BLaER1 (cell line): Measurements from ENCODE around the gene OCA2.
A peak's percentile ranks its signal among the peaks of the same experiment; 100 is the strongest.

Experiments
- H3K27ac ChIP-seq: shearing (Covaris generic); formaldehyde crosslinking; 2 replicates; pipeline ENCODE4 v1.8.1; 2022
- H3K27me3 ChIP-seq: shearing (Covaris generic); formaldehyde crosslinking; 2 replicates; pipeline ENCODE4 v1.8.1; 2022
- H3K36me3 ChIP-seq: shearing (Covaris generic); formaldehyde crosslinking; 2 replicates; pipeline ENCODE4 v1.8.1; 2022
- H3K4me1 ChIP-seq: shearing (Covaris generic); formaldehyde crosslinking; 2 replicates; pipeline ENCODE4 v1.8.1; 2022
- H3K4me2 ChIP-seq: shearing (Covaris generic); formaldehyde crosslinking; 2 replicates; pipeline ENCODE4 v1.8.1; 2022
- H3K4me3 ChIP-seq: shearing (Covaris generic); formaldehyde crosslinking; 2 replicates; pipeline ENCODE4 v1.8.1; 2022
- H3K9ac ChIP-seq: shearing (Covaris generic); formaldehyde crosslinking; 2 replicates; pipeline ENCODE4 v1.8.1; 2022
- H3K9me3 ChIP-seq: shearing (Covaris generic); formaldehyde crosslinking; 2 replicates; pipeline ENCODE4 v1.8.1; 2022
- H4K20me1 ChIP-seq: shearing (Covaris generic); formaldehyde crosslinking; 2 replicates; pipeline ENCODE4 v1.8.1; 2022
- Cebpa-rat ChIP-seq: shearing (Covaris generic); IDR thresholded peaks from 2 replicates; pipeline ENCODE4 v1.8.1; 2022

OCA2 gene

DNA sequence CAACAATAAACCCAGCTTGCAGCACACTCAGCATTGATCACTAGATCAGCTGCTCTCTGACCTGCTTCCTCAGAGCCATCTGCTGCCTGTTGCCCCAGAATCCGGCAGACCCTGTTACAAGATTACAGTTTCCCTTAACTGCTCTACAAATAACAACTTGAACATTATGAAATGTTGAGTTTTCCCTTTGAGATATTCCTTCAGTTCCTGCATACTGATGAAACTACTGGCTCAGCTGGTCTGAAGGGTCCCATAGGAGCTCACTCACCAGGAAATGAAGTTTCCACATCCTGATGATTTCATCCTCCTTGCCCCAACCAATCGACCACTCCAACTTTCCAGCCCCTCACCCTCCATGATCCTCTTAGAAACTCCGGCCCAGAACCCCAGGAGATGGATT is 281.9 kb downstream of the OCA2 start:
- H3K27ac ChIP-seq, result peak overlapping the region; percentile 45; the same call in 1 of the 2 replicates
- H3K4me1 ChIP-seq, result peaks cover 10% of the 10 kb centered on the region
- no peak overlapping the region for H3K9ac ChIP-seq
- H3K4me2 ChIP-seq, result no peak overlapping the region
- H4K20me1 ChIP-seq, result no peaks in the 10 kb centered on the region
- TF ChIP-seq Cebpa-rat, result no peak
- no peak overlapping the region for H3K4me3 ChIP-seq
- H3K27me3 ChIP-seq, result no peaks in the 10 kb centered on the region
- no peaks in the 10 kb centered on the region for H3K36me3 ChIP-seq
- H3K9me3 ChIP-seq, result peaks cover 10% of the 10 kb centered on the region

DNA sequence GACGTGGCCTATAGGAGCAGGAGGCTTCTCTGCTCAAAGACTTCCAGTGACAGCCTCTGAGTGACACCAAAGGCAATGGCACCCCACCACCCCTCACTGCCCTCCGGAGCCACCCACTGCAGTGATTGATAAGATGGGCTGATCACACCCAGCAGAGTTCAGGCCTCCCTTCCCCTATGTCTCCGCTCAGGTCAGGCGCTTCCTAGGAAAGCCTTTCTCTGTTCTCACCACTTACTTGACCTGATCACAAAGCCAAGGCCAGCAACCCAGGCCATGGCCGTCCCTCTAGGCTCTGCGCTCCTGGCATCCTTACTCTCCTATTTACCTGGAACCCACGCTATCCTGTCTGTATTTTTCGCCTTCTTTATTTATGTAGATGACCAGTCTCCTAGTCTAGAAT is 282.3 kb downstream of the OCA2 start:
- peaks cover 10% of the 10 kb centered on the region for H3K9me3 ChIP-seq
- H4K20me1 ChIP-seq, result no peaks in the 10 kb centered on the region
- peak overlapping the region; percentile 45 for H3K27ac ChIP-seq
- no peak for TF ChIP-seq Cebpa-rat
- H3K36me3 ChIP-seq, result no peaks in the 10 kb centered on the region
- H3K4me1 ChIP-seq, result peaks cover 10% of the 10 kb centered on the region
- no peaks in the 10 kb centered on the region for H3K27me3 ChIP-seq
- H3K9ac ChIP-seq, result no peak overlapping the region
- no peak overlapping the region for H3K4me2 ChIP-seq
- no peak overlapping the region for H3K4me3 ChIP-seq

DNA sequence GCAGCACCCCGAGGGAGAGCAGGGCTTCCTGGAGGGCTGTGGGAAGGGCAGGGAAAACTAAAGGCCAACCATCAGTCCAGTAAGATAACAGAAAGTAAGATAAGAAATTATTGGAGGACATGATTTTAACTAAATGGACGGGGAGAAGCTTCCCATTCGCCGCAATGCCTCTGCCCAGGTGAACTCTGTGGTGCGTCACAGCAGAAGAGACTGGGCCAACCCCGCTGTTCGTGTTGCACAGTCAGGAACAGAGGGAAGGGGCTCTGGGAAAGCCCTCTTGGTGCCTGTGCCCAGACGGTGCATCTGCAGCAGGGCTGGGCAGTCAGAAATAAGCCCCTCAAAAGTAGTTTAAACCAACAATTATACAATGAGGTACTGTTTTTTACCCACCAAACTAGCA is 284.1 kb downstream of the OCA2 start:
- no peaks in the 10 kb centered on the region for H4K20me1 ChIP-seq
- no peaks in the 10 kb centered on the region for H3K27me3 ChIP-seq
- H3K9ac ChIP-seq, result no peak overlapping the region
- H3K27ac ChIP-seq, result no peak overlapping the region
- peaks cover 10% of the 10 kb centered on the region for H3K9me3 ChIP-seq
- no peaks in the 10 kb centered on the region for H3K36me3 ChIP-seq
- peaks cover 10% of the 10 kb centered on the region for H3K4me1 ChIP-seq
- H3K4me2 ChIP-seq, result no peak overlapping the region
- TF ChIP-seq Cebpa-rat, result no peak
- no peak overlapping the region for H3K4me3 ChIP-seq

- H3K27ac ChIP-seq, result no peak overlapping the region
- H3K9ac ChIP-seq, result no peak overlapping the region
- no peak overlapping the region for H3K4me2 ChIP-seq
- H4K20me1 ChIP-seq, result no peaks in the 10 kb centered on the region
- peaks cover 14% of the 10 kb centered on the region for H3K4me1 ChIP-seq
- H3K27me3 ChIP-seq, result no peaks in the 10 kb centered on the region
- TF ChIP-seq Cebpa-rat, result no peak
- H3K4me3 ChIP-seq, result no peak overlapping the region
- no peaks in the 10 kb centered on the region for H3K36me3 ChIP-seq
- H3K9me3 ChIP-seq, result peaks cover 10% of the 10 kb centered on the region
These were observed 286.0 kb downstream of the OCA2 start for GRCh38 chr15:27813139-27813538.

DNA sequence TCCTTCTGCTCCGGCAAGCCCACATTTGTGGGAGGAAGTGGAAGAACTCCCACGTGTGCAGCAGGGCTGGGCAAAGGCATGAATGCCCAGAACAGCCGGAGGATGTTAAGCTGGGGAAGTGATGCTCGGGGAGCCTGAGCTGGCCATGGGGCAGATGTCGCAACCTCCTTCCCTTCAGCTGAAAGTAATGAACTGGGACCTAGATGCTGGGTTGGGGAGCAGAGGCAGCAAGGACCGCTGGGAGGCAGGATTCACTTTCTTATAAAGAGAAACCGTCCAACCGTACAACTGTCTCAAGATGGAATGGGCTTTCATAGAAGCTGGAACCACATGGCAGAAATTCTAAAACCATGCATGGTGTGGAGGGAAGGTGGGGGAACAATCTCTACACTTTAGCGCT is 290.9 kb downstream of the OCA2 start:
- peak; percentile 82 for TF ChIP-seq Cebpa-rat
- H3K4me3 ChIP-seq, result no peak overlapping the region
- peaks cover 12% of the 10 kb centered on the region for H3K9me3 ChIP-seq
- H3K27ac ChIP-seq, result no peak overlapping the region
- peaks cover 7% of the 10 kb centered on the region; the same call in 1 of the 2 replicates for H3K4me1 ChIP-seq
- no peaks in the 10 kb centered on the region for H4K20me1 ChIP-seq
- H3K36me3 ChIP-seq, result no peaks in the 10 kb centered on the region
- peak overlapping the region; percentile 3; the same call in 1 of the 2 replicates for H3K4me2 ChIP-seq
- H3K9ac ChIP-seq, result no peak overlapping the region
- no peaks in the 10 kb centered on the region for H3K27me3 ChIP-seq

DNA sequence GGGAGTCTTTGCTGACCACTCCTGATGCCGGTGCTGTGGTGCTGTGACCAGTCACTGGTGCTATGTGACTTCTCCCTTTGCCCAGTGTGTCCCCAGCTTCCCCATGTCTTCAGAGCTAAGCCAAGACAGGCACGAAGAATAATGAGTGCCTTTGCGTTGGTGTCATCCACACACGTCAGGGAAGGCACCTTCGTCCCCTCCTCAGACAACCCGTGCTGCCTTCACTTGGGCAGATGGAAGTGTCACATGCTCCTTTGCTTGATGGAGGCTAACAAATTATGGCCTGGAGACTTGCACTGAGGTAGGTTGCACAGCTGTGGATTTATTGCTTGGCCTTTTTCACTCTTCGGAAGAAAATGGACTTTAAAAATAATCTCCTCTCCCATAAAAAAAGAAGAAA is 291.8 kb downstream of the OCA2 start:
- peaks cover 12% of the 10 kb centered on the region for H3K9me3 ChIP-seq
- H3K27me3 ChIP-seq, result no peaks in the 10 kb centered on the region
- no peak overlapping the region for H3K4me2 ChIP-seq
- no peak overlapping the region for H3K27ac ChIP-seq
- no peaks in the 10 kb centered on the region for H4K20me1 ChIP-seq
- H3K36me3 ChIP-seq, result no peaks in the 10 kb centered on the region
- no peak overlapping the region for H3K9ac ChIP-seq
- no peak for TF ChIP-seq Cebpa-rat
- no peak overlapping the region for H3K4me3 ChIP-seq
- peaks cover 7% of the 10 kb centered on the region; the same call in 1 of the 2 replicates for H3K4me1 ChIP-seq

GRCh38 chr15:27806396-27806795 is 292.7 kb downstream of the OCA2 start:
- H3K4me3 ChIP-seq, result no peak overlapping the region
- peaks cover 12% of the 10 kb centered on the region for H3K9me3 ChIP-seq
- TF ChIP-seq Cebpa-rat, result no peak
- no peak overlapping the region for H3K4me2 ChIP-seq
- no peaks in the 10 kb centered on the region for H3K36me3 ChIP-seq
- no peaks in the 10 kb centered on the region for H4K20me1 ChIP-seq
- no peak overlapping the region for H3K27ac ChIP-seq
- H3K27me3 ChIP-seq, result no peaks in the 10 kb centered on the region
- H3K4me1 ChIP-seq, result peaks cover 7% of the 10 kb centered on the region; the same call in 1 of the 2 replicates
- no peak overlapping the region for H3K9ac ChIP-seq

DNA sequence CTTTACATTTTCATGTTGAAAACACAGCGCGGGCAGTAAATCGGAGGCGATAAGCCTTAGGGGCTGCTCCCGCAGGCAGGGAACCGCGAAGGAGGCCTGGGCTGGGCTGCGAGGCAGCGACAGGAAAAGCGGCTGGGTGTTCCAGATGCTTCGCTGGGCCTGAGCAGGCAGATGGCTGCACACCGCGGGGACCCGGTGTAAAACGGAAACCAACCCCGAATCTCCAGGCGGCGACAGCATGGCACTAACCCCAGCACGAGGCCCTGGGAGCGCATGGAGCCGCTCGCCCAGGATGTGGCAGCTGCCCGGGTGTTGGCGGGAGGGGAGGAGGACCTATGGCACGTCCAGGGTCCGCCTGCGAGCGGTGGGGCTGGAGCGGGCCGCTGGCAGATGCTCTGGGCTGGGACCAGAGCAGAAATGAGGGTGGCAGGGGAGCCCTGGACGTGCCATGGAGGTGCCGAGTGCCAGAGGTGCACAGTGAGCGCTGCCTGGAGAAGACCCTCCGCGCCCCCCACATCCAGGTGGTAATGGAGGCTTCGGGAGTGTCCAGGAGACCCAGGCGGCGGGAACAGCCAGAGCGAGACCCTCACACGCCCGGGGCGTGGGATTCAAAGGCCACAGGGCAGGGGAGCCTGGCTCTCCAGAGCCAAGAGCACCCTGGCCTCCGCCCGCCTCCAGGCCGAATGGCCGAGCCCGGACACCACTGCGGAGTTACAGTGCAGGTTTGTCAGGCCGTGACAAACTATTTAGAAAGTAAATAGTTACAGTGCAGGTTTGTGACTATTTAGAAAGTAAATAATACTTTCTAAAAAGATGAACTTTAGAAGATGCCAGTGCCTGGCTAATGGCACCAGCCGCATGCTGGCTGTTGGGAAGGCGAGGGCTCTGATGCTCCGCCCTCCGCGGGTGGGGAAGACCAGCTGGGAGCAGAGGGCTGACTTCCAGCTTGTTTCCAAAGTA is 293.6 kb downstream of the OCA2 start:
- Histone ChIP-seq H3K9ac (no peak overlapping the region), H3K27ac (no peak overlapping the region), H3K4me1 (peaks cover 7% of the 10 kb centered on the region; the same call in 1 of the 2 replicates), H3K4me3 (no peak overlapping the region), H3K27me3 (no peaks in the 10 kb centered on the region), H3K4me2 (no peak overlapping the region), H4K20me1 (no peaks in the 10 kb centered on the region), H3K36me3 (no peaks in the 10 kb centered on the region), H3K9me3 (peaks cover 12% of the 10 kb centered on the region)
- TF ChIP-seq Cebpa-rat, result no peak

GRCh38 chr15:27804569-27805260 is 294.4 kb downstream of the OCA2 start:
- no peaks in the 10 kb centered on the region for H3K36me3 ChIP-seq
- no peak for TF ChIP-seq Cebpa-rat
- no peak overlapping the region for H3K9ac ChIP-seq
- H3K4me2 ChIP-seq, result no peak overlapping the region
- H3K9me3 ChIP-seq, result peaks cover 12% of the 10 kb centered on the region
- H4K20me1 ChIP-seq, result no peaks in the 10 kb centered on the region
- peaks cover 7% of the 10 kb centered on the region; the same call in 1 of the 2 replicates for H3K4me1 ChIP-seq
- H3K4me3 ChIP-seq, result no peak overlapping the region
- H3K27ac ChIP-seq, result no peak overlapping the region
- no peaks in the 10 kb centered on the region for H3K27me3 ChIP-seq

- Histone ChIP-seq H3K4me3 (no peak overlapping the region), H3K4me1 (no peaks in the 10 kb centered on the region), H3K27ac (no peak overlapping the region), H3K27me3 (no peaks in the 10 kb centered on the region), H3K9ac (no peak overlapping the region), H3K9me3 (no peaks in the 10 kb centered on the region), H4K20me1 (no peaks in the 10 kb centered on the region), H3K36me3 (no peaks in the 10 kb centered on the region), H3K4me2 (no peak overlapping the region)
- no peak for TF ChIP-seq Cebpa-rat
These were observed 300.3 kb downstream of the OCA2 start for GRCh38 chr15:27798807-27799206.
